Prostate gland (tissue), 2 donors: ENCODE measurements around the gene CFAP90.

ENCODE experiments used
- CTCF ChIP-seq, 4 experiments: fragments of 200-600 bp in 2 of 4; fragments of 450-650 bp in 2 of 4; sonication (generic) in 2 of 4; IDR thresholded peaks; 1 replicate in 3 of 4; 2 replicates in 1 of 4; pipeline ENCODE4 v1.5.1; 2016 to 2019; ENCODE audit warnings: antibody characterized with exemption in 4 of 4, mild to moderate bottlenecking in 2 of 4, moderate library complexity in 2 of 4
- POLR2A ChIP-seq: fragments of 450-650 bp; IDR thresholded peaks from one replicate; pipeline ENCODE4 v1.6.1; 2016; ENCODE audit warnings: antibody characterized with exemption, mild to moderate bottlenecking

GRCh38 chr5:7851240-7851592, 283 bp upstream of the CFAP90 start:
- TF ChIP-seq POLR2A (no peak), CTCF (IDR thresholded peaks at IDR 0.05) (no peak)
